Gastroesophageal sphincter (tissue), 3 donors: Measurements from ENCODE around the gene OR4N2.
"Not testable (repeated sequence)": the region's sequence is repeated elsewhere in the genome, so short reads cannot be mapped to it uniquely, and the experiment has no call there.

Experiments
- CTCF ChIP-seq, 4 experiments: fragments of 200-600 bp in 2 of 4; fragments of 450-650 bp in 2 of 4; sonication (generic) in 1 of 4; IDR thresholded peaks; one replicate each; pipeline ENCODE4 v1.5.1; 2017 to 2019; ENCODE audit warnings: antibody characterized with exemption in 4 of 4, mild to moderate bottlenecking in 2 of 4, moderate library complexity in 2 of 4
- EP300 ChIP-seq: sonication (generic); formaldehyde crosslinking; IDR thresholded peaks from one replicate; pipeline ENCODE4 v1.6.1; 2017; ENCODE audit warnings: antibody characterized with exemption, mild to moderate bottlenecking
- POLR2A ChIP-seq, 2 donors: fragments of 450-650 bp; IDR thresholded peaks; one replicate each; pipeline ENCODE4 v1.6.1; 2017; ENCODE audit warnings: antibody characterized with exemption in 2 of 2, mild to moderate bottlenecking in 2 of 2, moderate library complexity in 1 of 2
- POLR2AphosphoS5 ChIP-seq: sonication (generic); formaldehyde crosslinking; IDR thresholded peaks from one replicate; pipeline ENCODE4 v1.6.1; 2017; ENCODE audit warnings: antibody characterized with exemption

- TF ChIP-seq CTCF (IDR thresholded peaks at IDR 0.05); POLR2AphosphoS5; POLR2A (IDR thresholded peaks at IDR 0.05); EP300: not testable (repeated sequence)
Observed at GRCh38 chr14:19827626-19828244, 24.2 kb downstream of the OR4N2 start.
